ENCODE measurements around the gene CCN5. TPM values are rescaled to one million over a fixed set of nuclear protein-coding genes. Genes with fewer than 3 reads are reported as not detected.

CCN5 gene
- total and polyA plus RNA-seq, 2 donors from 2014 or later = 0.41 to 3.1 TPM

GRCh38 chr20:44747166-44748004, 32.2 kb downstream of the CCN5 start:
- H3K4me1 ChIP-seq (ENCODE audit: control insufficient read depth in 2 of 3, insufficient read depth in 2 of 3, low read depth in 1 of 3, low read length in 3 of 3) = peaks cover 0 to 10% (median 7%) of the 10 kb centered on the region in 3 donors
- no peak for FAIRE-seq
- H3K9ac ChIP-seq (ENCODE audit: low read length in 3 of 3) = no peak overlapping the region
- no peaks in the 10 kb centered on the region for H3K9me3 ChIP-seq (ENCODE audit: control insufficient read depth in 2 of 3, insufficient read depth in 1 of 3, low read length in 3 of 3)
- DNase-seq = peak; percentile 82 to 91 (median 89)
- H3K36me3 ChIP-seq (ENCODE audit: control insufficient read depth in 2 of 3, insufficient read depth in 3 of 3, low read length in 3 of 3) = no peaks in the 10 kb centered on the region
- no peak overlapping the region for H3K27ac ChIP-seq (ENCODE audit: low read depth in 2 of 2, low read length in 2 of 2)
- intact Hi-C loops (cut with DNase I) = no loop called here
- peak; percentile 59 for TF ChIP-seq CTCF (IDR thresholded peaks at IDR 0.05; ENCODE audit: borderline replicate concordance, extremely low read depth, insufficient read depth)
- H3K4me3 ChIP-seq (ENCODE audit: low read length in 3 of 3) = no peak overlapping the region
- H3K27me3 ChIP-seq (ENCODE audit: control insufficient read depth, insufficient read depth, low read length) = peaks cover 2% of the 10 kb centered on the region

- H3K27me3 ChIP-seq (ENCODE audit: control insufficient read depth, insufficient read depth, low read length) = peaks cover 2% of the 10 kb centered on the region
- no peaks in the 10 kb centered on the region for H3K36me3 ChIP-seq (ENCODE audit: control insufficient read depth in 2 of 3, insufficient read depth in 3 of 3, low read length in 3 of 3)
- intact Hi-C loops (cut with DNase I) = no loop called here
- H3K9ac ChIP-seq (ENCODE audit: low read length in 3 of 3) = no peak overlapping the region
- peaks cover 0 to 10% (median 7%) of the 10 kb centered on the region in 3 donors for H3K4me1 ChIP-seq (ENCODE audit: control insufficient read depth in 2 of 3, insufficient read depth in 2 of 3, low read depth in 1 of 3, low read length in 3 of 3)
- no peak overlapping the region for H3K27ac ChIP-seq (ENCODE audit: low read depth in 2 of 2, low read length in 2 of 2)
- H3K4me3 ChIP-seq (ENCODE audit: low read length in 3 of 3) = no peak overlapping the region
- TF ChIP-seq CTCF (IDR thresholded peaks at IDR 0.05; ENCODE audit: borderline replicate concordance, extremely low read depth, insufficient read depth) = no peak
- FAIRE-seq = no peak
- H3K9me3 ChIP-seq (ENCODE audit: control insufficient read depth in 2 of 3, insufficient read depth in 1 of 3, low read length in 3 of 3) = no peaks in the 10 kb centered on the region
- DNase-seq = peak in 1 of 5 donors; percentile 60
Measured at GRCh38 chr20:44748005-44748370, 32.8 kb downstream of the CCN5 start.

- Histone ChIP-seq H3K27ac (ENCODE audit: low read depth in 2 of 2, low read length in 2 of 2) (no peak overlapping the region), H3K36me3 (ENCODE audit: control insufficient read depth in 2 of 3, insufficient read depth in 3 of 3, low read length in 3 of 3) (no peaks in the 10 kb centered on the region), H3K9ac (ENCODE audit: low read length in 3 of 3) (no peak overlapping the region), H3K27me3 (ENCODE audit: control insufficient read depth, insufficient read depth, low read length) (peaks cover 2% of the 10 kb centered on the region), H3K4me3 (ENCODE audit: low read length in 3 of 3) (no peak overlapping the region), H3K4me1 (ENCODE audit: control insufficient read depth in 2 of 3, insufficient read depth in 2 of 3, low read depth in 1 of 3, low read length in 3 of 3) (peaks cover 0 to 10% (median 7%) of the 10 kb centered on the region in 3 donors), H3K9me3 (ENCODE audit: control insufficient read depth in 2 of 3, insufficient read depth in 1 of 3, low read length in 3 of 3) (no peaks in the 10 kb centered on the region)
- no peak for FAIRE-seq
- DNase-seq = no peak
- intact Hi-C loops (cut with DNase I) = no loop called here
- no peak for TF ChIP-seq CTCF (IDR thresholded peaks at IDR 0.05; ENCODE audit: borderline replicate concordance, extremely low read depth, insufficient read depth)
Measured at GRCh38 chr20:44750081-44750805, 35.1 kb downstream of the CCN5 start.

Measured in kidney (tissue), 14 donors.